ENCODE data around the gene RALGAPA1.

RALGAPA1 gene

DNA sequence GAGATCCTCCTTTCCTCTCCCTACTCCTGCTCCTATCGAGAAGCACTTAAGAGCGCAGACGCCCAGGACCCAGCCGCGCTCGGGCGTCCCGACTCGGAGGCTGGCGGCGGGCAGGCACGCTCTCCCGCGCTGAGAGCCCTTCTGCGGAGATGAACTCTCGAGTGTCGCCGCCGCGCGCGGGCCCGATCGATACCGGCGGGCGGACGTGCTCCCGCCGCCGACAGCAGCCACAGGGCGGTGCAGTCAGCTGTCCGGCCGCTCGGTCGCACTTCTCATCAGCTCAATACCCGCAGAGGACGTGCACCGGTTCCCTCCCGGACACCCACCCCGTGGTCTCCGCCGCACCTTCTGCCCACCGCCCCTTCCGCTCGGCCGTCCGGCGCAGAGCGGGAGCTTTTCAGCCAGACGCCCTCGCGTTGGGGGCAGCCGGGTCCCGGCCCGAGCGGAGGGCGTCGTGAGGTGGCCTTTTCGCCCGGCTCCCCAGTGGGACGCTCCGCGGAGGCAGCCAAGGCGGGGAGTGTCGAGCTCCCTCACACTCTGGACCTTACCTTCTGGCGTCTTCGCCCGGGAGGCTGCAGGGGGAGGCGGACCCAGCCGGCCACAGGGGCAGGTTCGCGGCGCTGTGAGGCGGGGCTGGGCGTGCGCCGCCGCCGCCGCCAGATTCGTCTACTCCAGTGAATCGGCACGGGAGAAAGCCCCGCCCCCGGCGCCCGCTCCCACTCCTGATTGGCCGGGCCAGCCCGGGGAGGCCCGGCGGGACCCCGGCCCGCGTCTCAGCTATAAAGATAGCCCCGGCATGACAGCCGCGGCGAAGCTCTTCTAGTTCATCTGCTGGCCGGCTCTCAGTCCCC is 275.5 kb downstream of the RALGAPA1 start, which contains the start of gene INSM2:
Gene INSM2 (plus strand): TSS at position 808 of the 851 bp plus-strand sequence. CDS start 89 bp downstream, outside the sequence.
- peak; percentile 86 for DNase-seq

DNA sequence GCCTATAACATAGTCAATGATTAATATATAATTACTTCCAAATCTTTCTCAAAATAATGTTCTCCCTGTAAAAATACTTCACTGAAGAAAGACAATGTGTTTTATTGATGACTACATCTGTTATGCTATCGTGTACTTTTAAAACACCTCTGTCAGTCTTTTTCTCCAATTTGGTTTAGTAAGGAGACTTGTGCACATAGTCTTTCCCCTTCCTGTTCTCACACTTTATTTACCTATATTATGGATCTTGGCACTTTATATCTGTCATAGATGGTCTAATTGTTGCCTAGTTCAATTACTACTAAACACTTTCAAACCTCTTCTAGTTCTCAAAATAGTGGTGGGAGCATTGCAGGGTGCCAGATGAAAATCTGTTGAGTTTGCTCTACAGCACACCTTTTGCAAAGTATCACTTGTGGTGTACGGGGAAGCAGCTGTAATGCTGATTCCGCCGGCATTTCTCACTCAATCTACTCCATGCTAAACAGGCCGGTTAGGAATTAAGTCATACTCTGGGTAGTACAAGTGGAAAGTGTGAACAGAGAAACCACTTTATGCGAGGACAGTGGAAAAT is 276.2 kb downstream of the RALGAPA1 start:
- no peak for DNase-seq

DNA sequence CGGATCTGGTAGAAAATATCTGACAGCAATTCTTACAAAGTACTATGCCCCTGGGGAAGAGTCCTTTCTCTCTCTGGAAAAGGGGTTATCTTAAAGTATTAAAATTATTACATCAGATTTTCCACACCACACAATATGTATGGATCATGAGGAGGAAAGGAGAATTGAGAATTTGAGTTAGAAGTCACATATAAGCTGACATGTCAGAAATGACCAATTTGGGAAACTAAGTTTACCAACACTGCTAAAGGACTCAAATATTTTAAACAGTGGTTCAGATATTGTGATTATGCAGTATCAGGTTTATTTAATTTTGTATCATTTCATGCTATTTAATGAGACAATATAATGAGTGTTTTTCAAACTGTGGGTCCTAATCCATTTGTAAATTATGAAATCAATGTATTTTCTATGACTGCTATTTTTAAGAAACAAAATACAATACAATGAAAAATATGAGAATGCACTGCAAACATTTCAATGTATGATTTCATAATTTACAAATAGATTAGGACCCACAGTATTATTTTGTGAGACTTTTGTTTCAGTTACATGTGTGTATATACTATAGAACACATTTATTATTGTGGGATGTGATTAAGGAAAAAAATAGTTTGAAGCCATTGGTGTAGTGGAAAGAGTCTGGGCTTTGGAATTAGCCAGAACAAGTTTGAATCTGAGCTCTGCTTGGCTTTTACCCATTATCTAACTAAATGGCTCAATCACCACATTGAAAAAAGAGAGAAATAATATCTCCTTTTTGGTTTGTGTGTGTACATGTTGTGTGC is 276.9 kb downstream of the RALGAPA1 start:
- DNase-seq = no peak

DNA sequence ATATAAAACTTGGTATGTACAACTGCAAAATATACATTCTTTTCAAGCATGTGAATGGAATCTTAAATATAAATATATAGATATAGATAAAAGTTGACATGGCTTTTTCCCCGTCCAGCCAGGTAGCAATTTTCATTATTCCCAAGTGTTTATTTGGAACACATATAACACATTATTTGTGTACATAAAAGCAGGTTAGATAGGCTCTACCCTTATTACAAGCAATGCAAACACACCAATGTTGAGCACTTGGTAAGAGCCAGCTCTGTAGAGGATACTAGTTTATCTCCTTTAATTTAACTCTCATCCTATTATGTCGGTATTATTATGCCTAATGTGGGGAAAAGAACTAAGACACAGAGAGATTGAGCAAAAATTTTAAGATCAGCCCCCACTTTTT is 282.1 kb downstream of the RALGAPA1 start:
- DNase-seq = no peak

DNA sequence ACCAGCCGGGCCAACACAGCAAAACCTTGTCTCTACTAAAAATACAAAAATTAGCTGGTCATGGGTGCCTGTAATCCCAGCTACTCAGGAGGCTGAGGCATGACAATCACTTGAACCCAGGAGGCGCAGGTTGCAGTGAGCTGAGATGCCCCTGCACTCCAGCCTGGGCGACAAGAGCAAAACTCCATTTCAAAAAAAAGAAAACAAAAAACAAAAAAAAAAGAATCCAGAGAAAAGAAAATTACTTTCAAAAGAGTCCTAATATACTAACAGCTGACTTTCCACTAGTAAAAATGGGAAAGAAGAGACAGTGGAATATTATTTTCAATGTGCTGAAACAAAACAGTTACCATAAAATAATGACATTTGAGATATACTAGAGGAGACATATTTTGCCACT is 283.4 kb downstream of the RALGAPA1 start:
- no peak for DNase-seq

DNA sequence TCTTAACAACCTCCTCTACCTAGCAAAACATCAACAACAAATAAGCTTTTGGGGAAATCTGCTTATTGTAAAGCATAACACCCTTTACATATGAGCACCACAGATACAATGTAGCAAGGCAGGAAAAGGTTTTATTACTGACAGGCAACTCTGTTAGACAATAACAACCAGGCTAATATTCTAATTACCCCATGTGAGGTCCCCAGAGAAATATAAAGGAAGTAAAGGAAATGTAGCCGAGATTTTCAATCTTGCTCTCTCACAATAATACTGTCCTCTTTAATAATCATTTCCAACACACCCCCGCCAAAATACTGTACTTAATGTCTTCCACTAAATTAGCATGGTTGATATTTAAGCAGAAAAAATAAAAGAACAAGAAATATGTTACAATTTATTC is 289.1 kb downstream of the RALGAPA1 start:
- no peak for DNase-seq

DNA sequence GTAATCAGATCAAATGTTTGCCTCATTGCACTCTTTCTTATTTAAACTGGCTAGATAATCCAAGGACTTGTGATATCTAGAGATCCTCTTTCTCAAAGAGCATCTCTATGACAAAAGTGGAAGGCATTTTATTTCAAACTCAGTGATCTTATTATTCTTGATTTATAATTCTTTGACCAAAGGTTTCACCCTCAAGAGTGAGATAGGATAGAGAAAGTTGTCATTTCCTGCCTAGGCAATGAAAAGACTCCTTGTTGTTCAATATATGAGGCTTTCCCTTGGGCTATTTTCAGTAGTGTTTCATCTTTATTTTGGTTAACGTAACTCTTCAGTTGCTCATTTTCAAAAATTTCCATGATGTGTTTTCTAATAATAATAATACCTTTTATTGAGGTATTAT is 293.2 kb downstream of the RALGAPA1 start:
- DNase-seq = no peak

DNA sequence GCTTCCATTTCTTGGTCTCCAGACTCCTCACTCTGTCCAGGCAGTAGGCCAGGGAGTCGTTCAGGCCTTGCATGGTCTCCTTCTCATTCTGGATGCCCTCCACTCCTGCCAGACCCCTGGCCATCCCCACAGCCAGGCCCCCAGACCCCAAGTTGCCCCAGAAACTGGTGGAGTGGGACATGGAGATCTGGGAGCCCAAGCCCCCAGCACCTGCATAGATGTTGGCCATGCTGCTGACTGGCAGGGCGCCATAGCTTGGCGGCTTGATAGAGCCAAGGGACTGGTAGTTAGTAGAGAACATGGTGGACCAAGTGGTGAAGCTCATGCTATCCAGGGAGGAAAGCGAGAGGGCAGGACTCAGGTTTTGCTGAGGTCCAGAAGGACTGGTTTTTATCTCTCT is 296.3 kb downstream of the RALGAPA1 start:
- no peak for DNase-seq

DNA sequence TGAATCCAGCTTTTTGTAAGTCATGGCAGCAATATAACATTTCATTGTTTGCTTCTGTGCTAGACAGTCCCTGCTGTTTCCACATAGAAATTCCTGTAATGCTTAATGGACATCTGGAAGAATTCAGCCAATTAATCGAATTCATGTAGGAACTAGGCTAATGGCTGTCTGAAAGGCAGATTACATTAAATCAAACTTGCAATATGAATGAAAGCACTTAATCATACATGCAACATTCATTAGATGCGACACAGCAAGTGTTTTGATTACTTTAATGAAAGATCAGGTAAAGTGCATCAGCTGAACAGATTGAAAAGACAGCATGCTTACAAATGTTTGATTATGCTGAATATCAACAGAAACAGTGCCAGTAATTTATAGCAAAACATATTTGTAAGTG is 299.2 kb downstream of the RALGAPA1 start:
- no peak for DNase-seq

DNA sequence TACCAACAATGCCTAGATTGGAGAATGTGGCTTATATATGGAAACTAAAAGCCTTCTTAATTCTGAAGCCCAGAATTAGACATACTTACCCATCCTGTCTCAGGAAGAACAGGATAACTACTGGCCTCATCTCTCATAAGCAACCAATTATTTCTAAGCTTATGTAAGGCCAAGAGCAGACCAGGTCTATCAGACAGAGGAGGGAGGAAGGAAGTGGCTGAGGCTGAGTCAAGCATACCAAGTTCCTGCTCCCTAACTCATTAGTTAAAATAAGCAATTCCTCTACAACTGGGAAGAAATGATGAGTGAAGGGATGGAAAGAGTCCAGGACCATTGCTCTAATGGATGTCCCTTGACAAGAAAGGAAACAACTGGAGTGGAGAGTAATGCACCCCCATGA is 302.2 kb downstream of the RALGAPA1 start:
- DNase-seq = no peak

DNA sequence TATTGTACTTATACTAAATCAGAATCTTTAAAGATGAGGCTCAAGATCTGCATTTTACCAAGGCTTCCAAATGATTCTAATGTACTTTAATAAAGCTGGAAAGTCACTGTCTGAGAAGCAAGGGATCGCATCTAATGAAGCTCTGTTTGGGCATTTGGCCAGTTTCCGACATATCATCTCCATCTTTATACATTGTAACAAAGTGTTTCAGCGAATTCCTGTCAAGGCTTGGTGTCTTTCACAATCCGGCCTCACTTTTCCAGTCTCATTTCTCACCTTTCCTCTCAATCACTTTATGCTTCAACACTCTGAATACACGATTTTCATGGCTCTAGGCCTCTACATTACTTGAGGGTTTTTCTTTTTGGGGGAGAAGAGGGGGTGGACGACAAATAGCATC is 302.6 kb downstream of the RALGAPA1 start:
- DNase-seq = no peak

DNA sequence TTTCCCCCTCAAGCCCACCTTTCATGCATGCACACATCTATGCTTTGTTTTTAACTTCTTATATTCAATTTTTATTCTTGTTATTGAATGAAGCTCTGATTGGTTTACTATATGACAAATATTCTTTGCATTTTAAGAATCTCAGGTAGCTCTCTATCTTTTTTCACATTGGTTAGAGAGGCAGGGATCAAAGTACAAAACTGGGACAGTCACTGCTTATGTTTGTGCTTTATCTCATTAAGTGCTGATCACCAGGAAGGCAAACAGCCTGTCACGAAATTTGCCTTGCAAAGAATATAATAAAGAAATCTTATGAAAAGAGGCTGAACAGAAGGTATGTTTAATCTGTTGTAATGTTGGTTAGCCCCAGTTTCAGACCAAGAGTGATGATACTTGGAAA is 304.8 kb downstream of the RALGAPA1 start:
- no peak for DNase-seq

DNA sequence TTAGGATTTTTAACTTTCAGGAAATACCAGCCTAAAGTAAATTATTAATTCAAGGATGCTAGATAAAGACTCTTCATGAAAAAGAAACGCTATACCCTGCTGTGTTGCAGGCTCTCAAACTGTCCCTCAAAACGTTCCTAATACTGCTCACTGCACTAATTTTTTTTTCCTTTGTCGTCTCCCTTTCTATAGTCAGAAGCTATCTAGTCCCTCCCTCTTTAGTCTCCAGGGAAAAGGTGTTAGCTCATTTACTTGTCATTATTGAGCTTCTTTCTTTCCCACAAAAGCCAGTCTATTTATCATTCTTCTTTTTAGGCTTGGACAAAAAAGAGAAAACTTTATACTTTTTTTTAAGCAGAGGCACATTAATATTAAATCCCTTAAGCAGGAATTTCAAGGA is 305.4 kb downstream of the RALGAPA1 start:
- no peak for DNase-seq

DNA sequence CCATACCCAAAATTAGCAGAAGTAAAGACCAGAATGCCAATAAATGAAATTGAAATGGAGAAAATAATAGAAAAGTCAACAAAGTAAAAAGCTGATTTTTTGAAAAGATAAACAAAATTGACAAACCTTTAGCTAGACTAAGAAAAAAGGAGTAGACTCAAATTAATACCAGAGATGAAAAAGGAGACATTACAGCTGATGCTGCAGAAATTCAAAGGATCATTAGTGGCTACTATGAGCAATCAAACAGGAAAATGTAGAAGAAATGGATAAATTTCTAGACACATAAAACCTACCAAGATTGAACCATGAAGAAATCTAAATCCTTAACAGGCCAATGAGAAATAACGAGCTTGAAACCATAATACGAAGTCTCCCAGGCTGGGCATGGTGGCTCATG is 309.9 kb downstream of the RALGAPA1 start:
- no peak for DNase-seq

DNA sequence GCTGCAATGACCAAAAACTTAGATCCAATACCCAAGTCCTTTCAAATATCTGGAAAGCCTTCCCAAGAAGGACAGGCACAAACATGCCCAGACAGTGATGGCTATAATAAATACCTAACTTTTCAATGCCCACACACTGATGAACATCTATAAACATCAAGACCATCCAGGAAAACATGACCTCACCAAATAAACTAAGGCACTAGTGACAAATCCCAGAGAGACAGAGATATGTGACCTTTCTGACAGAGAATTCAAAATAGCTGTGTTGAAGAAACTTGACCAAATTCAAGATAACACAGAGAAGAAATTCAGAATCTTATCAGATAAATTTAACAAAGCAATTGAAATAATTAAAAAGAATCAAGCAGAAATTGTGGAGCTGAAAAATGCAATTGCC is 313.8 kb downstream of the RALGAPA1 start:
- no peak for DNase-seq

DNA sequence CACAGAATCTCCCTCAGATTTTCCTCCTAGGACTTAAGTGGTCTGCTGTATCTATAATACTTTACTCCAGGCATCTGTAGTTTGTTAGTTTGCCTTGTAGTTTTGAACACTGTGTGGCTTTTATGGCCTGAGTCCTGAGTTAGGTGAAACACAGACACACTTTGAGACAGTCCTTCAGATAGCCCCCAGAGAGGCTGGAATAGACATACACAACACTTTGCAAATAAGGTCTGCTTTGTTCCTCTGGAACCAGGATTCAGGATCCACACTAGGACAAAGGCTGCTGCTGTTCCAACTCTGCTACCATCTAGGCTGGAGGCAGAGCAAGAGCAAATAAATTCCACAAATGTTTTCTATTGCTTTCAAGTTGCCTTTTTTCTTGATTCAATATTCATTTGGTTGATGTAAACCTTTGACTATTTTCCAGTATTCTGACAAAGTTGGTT is 316.5 kb downstream of the RALGAPA1 start:
- no peak for DNase-seq
